Natural killer cell (primary cell): Measurements from ENCODE around the gene RIMKLB. TPM values are rescaled to one million over a fixed set of nuclear protein-coding genes. Genes with fewer than 3 reads are reported as not detected.

Experiments used
- ATAC-seq, 3 donors: fragments of 150-1000 bp in 2 of 3; fragments of 200-7000 bp in 1 of 3; cut with Tn5 transposase; 1 replicate in 1 of 3; 2 replicates in 2 of 3; pipeline ENCODE4 v1.10.0; 2021; ENCODE audit warnings: mild to moderate bottlenecking in 2 of 3, moderate library complexity in 2 of 3
- DNase-seq, 2 donors: peaks; one replicate each; pipeline versions ENCODE4 v3.0.0 to v3.0.0-alpha.2; 2013 to 2021; ENCODE audit warnings: mixed read lengths in 1 of 2
- H3K27ac ChIP-seq: one replicate; pipeline ENCODE4 v1.5.1; 2013; ENCODE audit warnings: mild to moderate bottlenecking, low read length
- H3K27me3 ChIP-seq: one replicate; pipeline ENCODE4 v1.6.1; 2013; ENCODE audit warnings: low read length; ENCODE audit not compliant: control insufficient read depth, insufficient read depth
- H3K36me3 ChIP-seq: one replicate; pipeline ENCODE4 v1.6.1; 2013; ENCODE audit warnings: low read length; ENCODE audit not compliant: control insufficient read depth, insufficient read depth
- H3K4me1 ChIP-seq: one replicate; pipeline ENCODE4 v1.6.1; 2013; ENCODE audit warnings: low read length; ENCODE audit not compliant: control insufficient read depth, insufficient read depth
- H3K4me3 ChIP-seq: one replicate; pipeline ENCODE4 v1.5.1; 2013; ENCODE audit warnings: low read length
- H3K9me3 ChIP-seq: one replicate; pipeline ENCODE4 v1.6.1; 2013; ENCODE audit warnings: low read length; ENCODE audit not compliant: control insufficient read depth, insufficient read depth
- H3K27ac Mint-ChIP-seq, 2 donors: one replicate each; pipeline ENCODE4 v1.8.0; 2022; ENCODE audit warnings: mild to moderate bottlenecking in 2 of 2, mixed read lengths in 2 of 2, moderate library complexity in 1 of 2
- H3K27me3 Mint-ChIP-seq, 2 donors: one replicate each; pipeline ENCODE4 v1.8.0; 2022; ENCODE audit warnings: low read depth in 2 of 2, mixed read lengths in 2 of 2
- H3K36me3 Mint-ChIP-seq: one replicate; pipeline ENCODE4 v1.8.0; 2022; ENCODE audit warnings: mixed read lengths
- H3K4me1 Mint-ChIP-seq, 2 donors: one replicate each; pipeline ENCODE4 v1.8.0; 2022; ENCODE audit warnings: mixed read lengths in 2 of 2
- H3K4me3 Mint-ChIP-seq: one replicate; pipeline ENCODE4 v1.8.0; 2022; ENCODE audit warnings: mild to moderate bottlenecking, moderate library complexity, mixed read lengths
- H3K9me3 Mint-ChIP-seq, 2 donors: one replicate each; pipeline ENCODE4 v1.8.0; 2022; ENCODE audit warnings: mixed read lengths in 2 of 2
- WGBS: methylation state at CpG from one replicate; pipeline ENCODE4 v1.1.7; 2013; ENCODE audit warnings: missing lambda C conversion rate; ENCODE audit not compliant: insufficient coverage; 5-methylcytosine and 5-hydroxymethylcytosine counted together
- intact Hi-C: fragments of 100-400 bp; cut with micrococcal nuclease; formaldehyde crosslinking; loops from one replicate; pipeline ENCODE4 v1.14.2; 2022
- total RNA-seq, 4 donors: library from RNA; stranded (reverse); fragments of 120-200 nt in 1 of 4; gene quantifications; one replicate each; pipeline versions ENCODE4 v1.2.3 to v1.2.4, GENCODE V29; 2013 to 2022
- TF ChIP-seq, protein P1 (sequence below): fragments of 200-600 bp; IDR thresholded peaks from one replicate; pipeline ENCODE4 v1.8.0; 2022; ENCODE audit warnings: antibody characterized with exemption

Gene RIMKLB
- total RNA-seq, 3 donors from 2014 or later (not counting 1 experiment from before 2014, with no cell fraction given), result 13.7 to 16.3 (median 15.4) TPM

DNA sequence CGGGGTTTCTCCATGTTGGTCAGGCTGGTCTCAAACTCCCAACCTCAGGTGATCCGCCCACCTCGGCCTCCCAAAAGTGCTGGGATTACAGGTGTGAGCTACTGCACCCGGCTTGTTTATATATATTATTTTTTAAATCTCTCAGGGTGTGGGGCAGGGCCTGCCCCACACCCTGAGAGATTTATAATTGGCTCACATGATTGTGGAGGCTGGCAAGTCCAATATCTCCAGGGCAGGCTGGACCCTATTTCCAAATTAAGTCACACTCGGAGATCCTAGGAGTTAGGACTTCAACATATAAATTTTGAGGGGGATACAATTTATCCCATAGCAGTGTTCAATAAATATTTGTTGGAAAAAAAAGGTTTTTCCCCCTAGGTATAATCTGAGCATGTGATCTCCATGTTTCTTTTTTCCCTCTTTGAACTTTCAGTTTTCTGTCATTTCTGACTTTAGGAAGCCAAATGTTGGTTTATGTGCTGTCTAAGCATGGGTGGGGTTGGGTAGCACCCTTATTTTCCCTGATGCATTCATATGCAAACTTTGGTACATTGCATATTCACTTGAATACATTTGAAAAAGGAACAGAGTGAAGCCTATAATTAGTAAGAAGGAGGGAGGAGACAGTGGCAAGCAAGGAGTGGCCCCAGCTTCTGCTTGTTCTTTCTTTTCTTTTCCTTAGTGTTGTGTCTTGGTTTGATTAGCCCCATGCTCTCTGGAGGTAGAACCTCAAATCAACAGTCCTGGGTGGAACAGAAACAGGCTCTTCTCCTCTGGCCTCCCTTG lies 116.0 kb downstream of the RIMKLB start:
- Histone ChIP-seq H3K4me1 (no peaks in the 10 kb centered on the region), H3K9me3 (no peaks in the 10 kb centered on the region), H3K27me3 (no peaks in the 10 kb centered on the region), H3K36me3 (no peaks in the 10 kb centered on the region), H3K4me3 (no peak overlapping the region), H3K27ac (no peak overlapping the region)
- ATAC-seq (no peak), DNase-seq (no peak)
- Mint-ChIP-seq H3K9me3 (no peaks in the 10 kb centered on the region), H3K36me3 (no peaks in the 10 kb centered on the region), H3K27ac (no peak overlapping the region), H3K4me1 (no peaks in the 10 kb centered on the region), H3K27me3 (no peaks in the 10 kb centered on the region), H3K4me3 (no peak overlapping the region)
- 100% methylated on average over 3 of the region's 5 CpGs for WGBS
- intact Hi-C loops, result no loop called here
- TF ChIP-seq, protein P1, sequence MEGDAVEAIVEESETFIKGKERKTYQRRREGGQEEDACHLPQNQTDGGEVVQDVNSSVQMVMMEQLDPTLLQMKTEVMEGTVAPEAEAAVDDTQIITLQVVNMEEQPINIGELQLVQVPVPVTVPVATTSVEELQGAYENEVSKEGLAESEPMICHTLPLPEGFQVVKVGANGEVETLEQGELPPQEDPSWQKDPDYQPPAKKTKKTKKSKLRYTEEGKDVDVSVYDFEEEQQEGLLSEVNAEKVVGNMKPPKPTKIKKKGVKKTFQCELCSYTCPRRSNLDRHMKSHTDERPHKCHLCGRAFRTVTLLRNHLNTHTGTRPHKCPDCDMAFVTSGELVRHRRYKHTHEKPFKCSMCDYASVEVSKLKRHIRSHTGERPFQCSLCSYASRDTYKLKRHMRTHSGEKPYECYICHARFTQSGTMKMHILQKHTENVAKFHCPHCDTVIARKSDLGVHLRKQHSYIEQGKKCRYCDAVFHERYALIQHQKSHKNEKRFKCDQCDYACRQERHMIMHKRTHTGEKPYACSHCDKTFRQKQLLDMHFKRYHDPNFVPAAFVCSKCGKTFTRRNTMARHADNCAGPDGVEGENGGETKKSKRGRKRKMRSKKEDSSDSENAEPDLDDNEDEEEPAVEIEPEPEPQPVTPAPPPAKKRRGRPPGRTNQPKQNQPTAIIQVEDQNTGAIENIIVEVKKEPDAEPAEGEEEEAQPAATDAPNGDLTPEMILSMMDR, result no peak

DNA sequence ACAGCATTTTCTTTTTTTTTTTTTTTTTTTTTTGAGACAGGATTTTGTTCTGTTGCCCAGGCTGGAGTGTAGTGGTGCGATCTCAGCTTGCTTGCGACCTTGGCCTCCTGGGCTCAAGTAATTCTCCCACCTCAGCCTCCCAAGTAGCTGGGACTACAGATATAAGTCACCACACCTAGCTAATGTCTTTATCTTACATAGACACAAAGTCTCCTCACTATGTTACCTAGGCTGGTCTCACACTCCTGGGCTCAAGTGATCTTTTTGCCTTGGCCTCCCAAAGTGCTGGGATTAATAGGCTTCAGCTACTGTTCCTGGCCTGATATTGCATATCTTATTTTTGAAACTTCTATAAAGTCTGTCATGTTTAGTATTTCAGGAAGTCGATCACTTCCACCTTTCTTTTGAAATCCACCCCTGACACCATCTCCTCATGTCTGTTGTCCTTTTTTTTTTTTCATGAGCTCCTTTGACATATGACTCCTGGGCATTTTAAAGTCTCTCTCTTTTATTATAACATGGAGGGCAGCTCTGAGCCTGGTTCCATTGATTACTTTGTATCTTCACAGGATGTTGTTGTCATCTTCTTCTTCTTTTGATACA lies 118.8 kb downstream of the RIMKLB start:
- H3K27me3 ChIP-seq, result no peaks in the 10 kb centered on the region
- H3K4me3 ChIP-seq, result no peak overlapping the region
- no peak overlapping the region for H3K27ac ChIP-seq
- WGBS, result 87% methylated on average over 3 of the region's 3 CpGs
- Mint-ChIP-seq H3K4me1 (no peaks in the 10 kb centered on the region), H3K36me3 (no peaks in the 10 kb centered on the region), H3K9me3 (no peaks in the 10 kb centered on the region), H3K27ac (no peak overlapping the region), H3K27me3 (no peaks in the 10 kb centered on the region), H3K4me3 (no peak overlapping the region)
- H3K4me1 ChIP-seq, result no peaks in the 10 kb centered on the region
- H3K36me3 ChIP-seq, result no peaks in the 10 kb centered on the region
- no peak for DNase-seq
- no peak for ATAC-seq
- TF ChIP-seq, protein P1, result no peak
- no peaks in the 10 kb centered on the region for H3K9me3 ChIP-seq
- intact Hi-C loops, result no loop called here

DNA sequence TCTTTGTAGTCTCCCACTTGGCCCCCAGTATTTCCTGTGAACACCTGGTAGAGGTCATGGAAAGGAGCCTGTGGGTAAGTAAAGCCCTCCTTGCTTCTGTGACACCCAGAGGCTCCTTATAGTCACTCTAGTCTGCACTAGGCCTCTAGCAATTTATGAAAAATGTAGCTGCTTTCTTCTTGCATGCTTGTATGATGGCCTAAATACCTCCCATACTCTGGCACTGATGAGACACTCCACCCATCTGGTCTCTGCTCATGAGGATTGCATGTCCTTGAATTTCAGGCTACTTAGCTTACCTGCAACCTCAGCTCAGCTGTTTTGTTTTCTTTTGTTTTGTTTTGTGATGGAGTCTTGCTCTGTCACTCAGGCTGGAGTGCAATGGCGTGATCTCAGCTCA lies 120.1 kb downstream of the RIMKLB start:
- no peak for ATAC-seq
- Mint-ChIP-seq H3K9me3 (no peaks in the 10 kb centered on the region), H3K4me1 (no peaks in the 10 kb centered on the region), H3K27ac (no peak overlapping the region), H3K36me3 (no peaks in the 10 kb centered on the region), H3K4me3 (no peak overlapping the region), H3K27me3 (no peaks in the 10 kb centered on the region)
- Histone ChIP-seq H3K9me3 (no peaks in the 10 kb centered on the region), H3K4me1 (no peaks in the 10 kb centered on the region), H3K27me3 (no peaks in the 10 kb centered on the region), H3K4me3 (no peak overlapping the region), H3K36me3 (no peaks in the 10 kb centered on the region), H3K27ac (no peak overlapping the region)
- DNase-seq, result no peak
- TF ChIP-seq, protein P1, result no peak
- intact Hi-C loops, result no loop called here
- no CpG with 5 or more reads among the region's 1 CpG for WGBS
